ENCODE data around the gene CHCHD3. TPM values are rescaled to one million over a fixed set of nuclear protein-coding genes. Genes with fewer than 3 reads are reported as not detected.
"Not testable (repeated sequence)": the region's sequence is repeated elsewhere in the genome, so short reads cannot be mapped to it uniquely, and the experiment has no call there.

CHCHD3 gene
- total RNA-seq, 6 experiments from 2014 or later, result 51.3 to 70.0 (median 65.7) TPM

- H3K27me3 Mint-ChIP-seq (ENCODE audit: insufficient read depth), result no peaks in the 10 kb centered on the region
- H3K4me1 Mint-ChIP-seq (ENCODE audit: low read depth), result peaks cover 9% of the 10 kb centered on the region
- no peak for TF ChIP-seq CTCF (IDR thresholded peaks at IDR 0.05)
- H3K27ac Mint-ChIP-seq, result no peak overlapping the region
- DNase-seq, result no peak
- no peaks in the 10 kb centered on the region for H3K9me3 Mint-ChIP-seq
- peaks cover 4% of the 10 kb centered on the region; the same call in 1 of the 2 replicates for H3K36me3 Mint-ChIP-seq (ENCODE audit: low read depth)
- H3K4me3 Mint-ChIP-seq, result no peak overlapping the region
These were observed 182.1 kb downstream of the CHCHD3 start for GRCh38 chr7:132899833-132900232.

GRCh38 chr7:132898641-132899175 lies 183.2 kb downstream of the CHCHD3 start:
- not testable (repeated sequence) for DNase-seq; H3K36me3 Mint-ChIP-seq (ENCODE audit: low read depth); H3K27me3 Mint-ChIP-seq (ENCODE audit: insufficient read depth); H3K4me3 Mint-ChIP-seq; H3K9me3 Mint-ChIP-seq; H3K4me1 Mint-ChIP-seq (ENCODE audit: low read depth); H3K27ac Mint-ChIP-seq

- Mint-ChIP-seq H3K27ac (no peak overlapping the region), H3K36me3 (ENCODE audit: low read depth) (peaks cover 16% of the 10 kb centered on the region), H3K9me3 (no peaks in the 10 kb centered on the region), H3K27me3 (ENCODE audit: insufficient read depth) (no peaks in the 10 kb centered on the region), H3K4me3 (no peak overlapping the region), H3K4me1 (ENCODE audit: low read depth) (no peaks in the 10 kb centered on the region)
- no peak for TF ChIP-seq CTCF (IDR thresholded peaks at IDR 0.05)
- DNase-seq, result no peak
These were observed 184.7 kb downstream of the CHCHD3 start for GRCh38 chr7:132897093-132897687.

GRCh38 chr7:132895231-132895630 lies 186.7 kb downstream of the CHCHD3 start:
- no peak overlapping the region for H3K27ac Mint-ChIP-seq
- no peaks in the 10 kb centered on the region for H3K4me1 Mint-ChIP-seq (ENCODE audit: low read depth)
- DNase-seq, result no peak
- no peaks in the 10 kb centered on the region for H3K27me3 Mint-ChIP-seq (ENCODE audit: insufficient read depth)
- no peaks in the 10 kb centered on the region for H3K9me3 Mint-ChIP-seq
- TF ChIP-seq CTCF (IDR thresholded peaks at IDR 0.05), result no peak
- no peak overlapping the region for H3K4me3 Mint-ChIP-seq
- H3K36me3 Mint-ChIP-seq (ENCODE audit: low read depth), result peaks cover 16% of the 10 kb centered on the region

- Mint-ChIP-seq H3K9me3 (no peaks in the 10 kb centered on the region), H3K27me3 (ENCODE audit: insufficient read depth) (no peaks in the 10 kb centered on the region), H3K27ac (no peak overlapping the region), H3K36me3 (ENCODE audit: low read depth) (peaks cover 16% of the 10 kb centered on the region), H3K4me1 (ENCODE audit: low read depth) (no peaks in the 10 kb centered on the region), H3K4me3 (no peak overlapping the region)
- DNase-seq, result no peak
- no peak for TF ChIP-seq CTCF (IDR thresholded peaks at IDR 0.05)
These were observed 188.3 kb downstream of the CHCHD3 start for GRCh38 chr7:132893560-132893959.

GRCh38 chr7:132892744-132893143 lies 189.1 kb downstream of the CHCHD3 start:
- H3K36me3 Mint-ChIP-seq (ENCODE audit: low read depth), result peaks cover 16% of the 10 kb centered on the region
- not testable (repeated sequence) for H3K27me3 Mint-ChIP-seq (ENCODE audit: insufficient read depth); DNase-seq; H3K4me1 Mint-ChIP-seq (ENCODE audit: low read depth); H3K9me3 Mint-ChIP-seq; H3K27ac Mint-ChIP-seq; H3K4me3 Mint-ChIP-seq

All from HFFc6 (cell line).